HG03439 (cell line): ENCODE data around the gene PMIS2.

Source experiments
- ATAC-seq: cut with Tn5 transposase; IDR thresholded peaks from one replicate; pipeline ENCODE4 v1.9.1; 2021; ENCODE audit warnings: mild to moderate bottlenecking, moderate library complexity; ENCODE audit not compliant: unreplicated experiment

PMIS2 gene

DNA sequence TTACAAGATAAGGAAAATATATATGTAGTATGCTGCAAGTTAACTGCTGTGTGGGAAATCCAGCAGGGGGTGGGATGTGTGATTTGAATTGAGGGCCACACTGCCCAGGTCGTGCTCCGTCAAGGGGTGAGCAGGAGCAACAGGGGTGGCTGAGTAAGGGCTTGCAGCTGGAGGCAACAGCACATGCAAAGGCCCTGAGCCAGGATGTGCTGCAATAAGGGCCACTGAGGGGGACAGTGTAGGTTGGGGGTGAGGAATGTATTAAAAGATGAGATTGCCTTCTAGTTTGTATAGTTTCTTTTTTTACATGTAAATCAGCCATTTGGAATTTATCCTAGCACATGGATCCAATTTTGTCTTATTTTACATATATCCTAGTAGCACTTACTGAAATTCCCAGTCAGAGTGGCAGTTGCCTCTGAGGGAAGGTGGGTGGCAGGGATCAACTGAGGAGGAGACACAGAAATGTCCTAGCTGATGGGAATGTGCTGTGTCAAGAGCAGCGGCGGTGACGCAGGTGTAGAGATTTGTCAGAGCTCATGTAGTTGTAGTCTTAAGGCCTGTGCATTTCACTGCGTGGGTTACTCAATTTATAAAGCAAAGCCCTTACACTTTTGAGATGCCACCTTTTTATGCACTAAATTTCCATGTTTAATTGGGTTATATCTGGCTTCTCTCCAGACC is 37.5 kb downstream of the PMIS2 start:
- ATAC-seq: no peak

- ATAC-seq: no peak
These were observed 42.2 kb downstream of the PMIS2 start for GRCh38 chr19:35628264-35628564.

GRCh38 chr19:35628565-35629331 is 42.8 kb downstream of the PMIS2 start, which contains the start of gene RBM42:
Gene RBM42, plus strand, starts transcription at chr19:35629036. Its CDS starts 118 bp downstream, at chr19:35629154.
- peak; percentile 93 for ATAC-seq

- ATAC-seq: no peak
These were observed 43.3 kb downstream of the PMIS2 start for GRCh38 chr19:35629332-35629633.

DNA sequence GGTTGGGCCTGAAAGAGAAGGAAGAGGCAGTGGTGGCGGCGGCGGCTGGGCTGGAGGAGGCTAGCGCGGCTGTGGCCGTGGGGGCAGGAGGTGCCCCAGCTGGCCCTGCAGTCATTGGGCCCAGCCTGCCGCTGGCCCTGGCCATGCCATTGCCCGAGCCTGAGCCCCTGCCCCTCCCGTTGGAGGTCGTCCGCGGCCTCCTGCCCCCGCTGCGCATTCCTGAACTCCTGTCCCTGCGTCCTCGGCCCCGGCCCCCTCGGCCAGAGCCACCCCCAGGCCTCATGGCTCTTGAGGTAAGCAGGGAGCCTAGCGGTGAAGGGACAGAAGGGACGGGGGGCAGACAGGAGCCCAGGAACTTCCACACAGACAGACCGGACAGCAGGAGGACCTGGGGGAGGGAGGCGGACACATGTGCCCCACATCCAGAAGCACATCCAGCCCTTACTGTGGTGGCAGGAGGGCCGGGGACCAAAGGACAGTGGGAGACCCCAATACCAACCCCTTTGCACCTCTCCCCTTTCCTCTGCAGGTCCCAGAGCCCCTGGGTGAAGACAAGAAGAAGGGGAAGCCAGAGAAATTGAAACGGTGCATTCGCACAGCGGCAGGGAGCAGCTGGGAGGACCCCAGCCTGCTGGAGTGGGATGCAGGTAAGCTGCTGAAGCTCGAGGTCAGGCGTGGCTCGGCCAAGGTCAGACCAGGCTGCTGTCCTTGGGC is 47.9 kb downstream of the PMIS2 start:
- ATAC-seq: no peak

DNA sequence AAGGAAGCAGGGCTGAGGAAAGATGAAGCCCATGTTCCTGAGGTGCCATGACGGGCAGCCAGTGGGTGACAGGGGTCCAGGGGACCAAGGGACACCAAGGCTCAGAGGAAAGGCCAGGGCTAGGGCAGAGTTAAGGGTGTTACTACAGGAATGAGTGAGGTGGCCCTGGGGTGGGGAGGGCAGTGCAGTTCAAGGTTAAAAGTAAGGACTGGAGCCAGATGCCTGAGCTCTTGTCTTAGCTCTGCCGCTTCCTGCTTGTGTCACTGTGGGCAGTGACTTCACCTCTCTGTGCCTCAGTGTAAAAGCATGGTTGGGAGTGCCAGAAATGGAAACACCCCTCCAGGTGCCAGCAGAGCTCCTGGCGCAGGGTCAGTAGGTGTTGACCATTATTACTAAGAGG is 50.7 kb downstream of the PMIS2 start:
- no peak for ATAC-seq
